Measurements from ENCODE around the gene KLK10.

The KLK10 gene

GRCh38 chr19:51025809-51026553 lies 6.5 kb upstream of the KLK10 start:
- no peak for DNase-seq

DNA sequence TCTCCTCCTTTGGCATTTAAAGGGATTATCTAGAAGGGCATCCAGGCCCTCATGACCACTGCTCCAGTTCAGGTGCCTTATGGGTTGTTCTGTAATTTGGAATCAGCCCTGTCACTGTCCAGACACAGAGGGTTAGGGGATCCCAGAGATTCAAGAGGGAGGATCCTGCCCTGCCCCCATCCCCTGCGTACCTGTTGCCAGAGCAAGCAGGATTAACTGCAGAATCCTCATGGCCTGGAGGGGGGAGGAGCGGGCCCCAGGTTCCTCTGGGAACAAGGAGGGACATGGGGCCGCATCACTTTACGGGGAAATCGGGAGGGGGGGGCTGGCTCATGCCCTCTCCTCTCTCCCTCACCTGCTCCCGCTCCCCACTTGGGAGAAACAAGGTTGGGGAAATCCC lies 5.9 kb upstream of the KLK10 start:
- DNase-seq: no peak

DNA sequence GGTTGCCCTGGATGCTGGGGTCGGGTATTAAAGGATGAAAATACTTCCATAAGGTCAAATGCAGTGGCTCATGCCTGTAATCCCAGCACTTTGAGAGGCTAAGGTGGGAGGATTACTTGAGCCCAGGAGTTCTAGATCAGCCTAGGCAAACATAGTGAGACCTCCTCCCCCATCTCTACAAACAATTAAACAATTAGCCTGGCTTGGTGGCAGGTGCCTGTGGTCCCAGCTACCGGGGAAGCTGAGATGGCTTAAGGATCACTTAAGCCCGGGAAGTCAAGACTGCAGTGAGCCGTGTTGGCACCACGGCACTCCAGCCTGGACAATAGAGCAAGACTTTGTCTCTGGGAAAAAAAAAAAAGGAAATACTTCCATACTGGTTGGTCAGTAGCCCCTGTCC lies 5.4 kb upstream of the KLK10 start:
- DNase-seq: no peak

GRCh38 chr19:51023946-51024345 lies 4.4 kb upstream of the KLK10 start:
- DNase-seq: no peak

DNA sequence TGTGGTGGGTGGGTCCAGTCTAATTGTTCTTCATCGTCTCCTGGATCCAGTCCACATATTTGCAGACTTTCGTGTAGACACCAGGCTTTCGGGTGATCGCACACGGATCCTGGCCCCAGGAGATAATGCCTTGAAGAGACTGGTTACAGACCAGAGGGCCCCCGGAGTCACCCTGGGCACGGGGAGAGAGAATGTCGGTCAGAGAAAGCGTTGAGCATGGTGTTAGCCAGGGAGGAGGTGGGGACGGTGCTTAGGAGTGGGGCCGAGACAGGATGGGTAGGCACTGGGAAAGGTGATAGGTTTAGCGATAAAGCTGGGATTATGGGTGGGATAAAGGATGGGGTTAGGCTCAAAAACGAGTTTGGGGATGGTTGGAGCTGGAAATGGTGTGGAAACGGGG lies 3.0 kb upstream of the KLK10 start:
- no peak for DNase-seq

- DNase-seq: no peak
Measured at GRCh38 chr19:51020988-51021651, 1.6 kb upstream of the KLK10 start.

GRCh38 chr19:51018745-51019543 lies 565 bp downstream of the KLK10 start:
- DNase-seq: no peak

DNA sequence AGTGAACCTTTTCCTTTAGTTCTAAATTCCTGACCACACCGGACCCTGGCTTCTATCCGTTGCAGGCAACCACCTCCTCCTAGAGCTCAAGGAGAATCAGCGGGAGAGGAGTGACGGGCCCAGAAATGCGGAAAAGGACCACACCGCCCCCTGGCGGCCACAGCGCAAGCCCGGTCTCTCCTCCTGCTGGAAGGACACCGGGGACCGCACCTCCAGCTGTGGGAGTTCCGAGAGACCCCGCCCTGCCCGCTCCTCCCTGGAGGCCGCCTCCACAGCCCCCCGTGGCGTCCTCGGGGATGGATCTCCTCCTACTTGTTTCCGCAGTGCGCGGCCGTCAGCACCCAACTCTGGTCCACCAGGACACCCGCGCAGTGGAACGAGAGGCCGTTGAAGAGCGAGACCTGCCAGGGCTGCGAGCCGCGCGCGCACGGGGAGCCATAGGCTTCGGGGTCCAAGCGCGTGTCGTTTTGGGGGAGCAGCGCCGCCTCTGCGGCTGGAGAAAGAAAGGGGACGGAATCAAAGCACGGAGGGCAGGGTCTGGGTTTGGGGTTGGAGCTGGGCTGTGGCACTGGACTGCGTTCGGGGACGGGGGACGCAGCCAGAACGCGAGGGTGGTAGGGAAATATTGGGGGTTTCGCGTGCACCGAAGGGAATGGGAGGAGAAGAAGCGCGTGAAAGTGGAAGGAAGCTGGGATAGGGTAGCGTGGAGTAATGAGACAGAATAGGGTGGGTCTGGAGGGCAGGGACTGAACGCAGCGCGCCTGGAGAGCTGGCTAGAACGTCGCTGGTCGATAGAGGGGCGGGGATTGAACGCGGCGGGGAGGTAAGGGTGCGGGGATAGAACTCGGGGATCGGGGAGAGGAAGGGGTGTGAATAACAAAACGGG lies 2.5 kb downstream of the KLK10 start:
- no peak for DNase-seq

DNA sequence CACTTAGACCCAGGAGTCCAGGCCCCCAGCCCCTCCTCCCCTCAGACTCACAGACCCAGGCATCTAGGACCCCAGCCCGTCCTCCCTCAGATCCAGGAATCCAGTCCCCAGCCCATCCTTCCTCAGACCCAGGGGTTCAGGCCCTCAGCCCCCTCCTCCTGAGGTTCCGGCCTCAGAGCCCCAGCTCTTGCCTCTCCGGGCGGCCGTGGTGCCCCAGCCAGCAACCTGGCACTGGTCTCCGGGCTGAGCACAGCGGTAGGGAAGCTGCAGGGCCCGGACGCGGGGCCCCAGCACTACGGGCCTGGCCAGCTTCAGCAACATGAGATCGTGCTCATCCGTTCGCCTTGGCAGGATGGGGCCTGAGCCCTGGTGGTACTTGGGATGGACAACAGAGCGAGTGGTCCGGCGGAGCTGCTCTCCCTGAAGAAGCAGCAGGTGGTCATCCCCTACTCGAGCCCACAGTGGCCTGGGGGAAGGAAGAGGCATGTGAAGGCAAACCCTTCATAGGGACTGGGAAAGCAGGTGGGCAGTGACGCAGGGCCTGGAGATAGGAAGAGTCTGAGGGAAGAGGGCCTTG lies 3.7 kb downstream of the KLK10 start:
- DNase-seq: no peak

GRCh38 chr19:51014242-51014641 lies 5.3 kb downstream of the KLK10 start:
- DNase-seq: no peak

DNA sequence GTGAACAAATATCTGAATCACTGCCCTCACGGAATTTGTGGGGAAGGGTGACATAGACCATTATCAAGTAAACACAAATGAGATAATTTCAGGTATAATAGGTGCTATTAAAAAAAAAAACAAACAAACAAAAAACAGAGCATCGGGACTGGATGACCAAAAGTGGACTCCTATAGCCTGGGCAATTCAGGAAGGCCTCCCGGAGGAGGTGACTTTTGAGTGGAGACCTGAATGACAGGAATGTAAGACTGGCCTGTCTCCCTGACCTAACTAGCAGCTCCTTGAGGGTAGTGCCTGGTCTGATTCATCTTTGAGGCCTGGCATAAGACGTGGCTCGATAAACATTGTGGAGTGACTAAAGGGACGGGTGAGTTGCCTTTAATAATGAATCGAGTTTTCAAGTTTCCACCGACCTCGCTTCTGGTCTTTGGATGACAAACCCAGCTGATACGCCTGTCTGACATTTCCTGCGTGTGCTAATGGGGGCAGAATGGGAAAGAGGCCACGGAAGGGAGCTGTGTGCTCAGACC lies 6.8 kb downstream of the KLK10 start:
- no peak for DNase-seq

DNA sequence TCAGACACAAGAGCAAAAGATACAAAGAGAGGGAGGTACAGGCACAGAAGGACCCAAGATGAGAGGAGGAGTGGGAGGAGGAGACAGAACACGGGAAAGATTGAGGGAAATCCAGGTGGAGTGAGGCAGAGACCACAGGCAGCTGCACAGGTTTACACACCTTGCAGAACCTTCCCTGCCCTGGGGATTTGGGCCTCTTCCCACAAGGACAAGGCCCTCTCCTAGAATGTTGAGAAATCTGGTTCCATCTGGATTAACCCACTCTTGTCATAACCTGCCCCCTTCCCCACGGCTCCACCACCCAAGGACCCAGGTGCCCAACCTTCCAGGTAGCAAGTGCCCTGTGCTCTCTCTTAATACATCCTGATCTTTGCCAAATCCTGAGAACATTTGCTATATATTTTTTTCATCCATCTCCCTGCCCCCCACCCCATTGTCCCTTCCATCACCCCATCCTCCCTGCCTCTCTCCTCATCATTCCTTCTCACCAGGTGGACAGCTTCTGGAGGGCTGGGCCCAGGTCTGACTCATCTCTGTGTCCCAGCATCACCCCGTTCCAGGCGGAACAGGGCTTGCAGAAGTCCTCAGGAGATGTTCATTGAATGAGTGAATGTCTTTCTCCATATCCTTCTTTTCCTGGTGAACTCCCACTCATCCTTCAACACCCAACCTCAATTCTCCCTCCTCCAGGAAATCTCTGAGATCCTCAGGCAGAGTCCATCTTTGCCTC lies 9.3 kb downstream of the KLK10 start:
- DNase-seq: no peak

GRCh38 chr19:51009061-51009891 lies 10.2 kb downstream of the KLK10 start:
- DNase-seq: no peak

GRCh38 chr19:51007488-51007887 lies 12.0 kb downstream of the KLK10 start:
- no peak for DNase-seq

- no peak for DNase-seq
Measured at GRCh38 chr19:51006406-51006805, 13.1 kb downstream of the KLK10 start.

- no peak for DNase-seq
Measured at GRCh38 chr19:51005248-51005647, 14.3 kb downstream of the KLK10 start.

GRCh38 chr19:51003316-51003715 lies 16.2 kb downstream of the KLK10 start:
- no peak for DNase-seq

DNA sequence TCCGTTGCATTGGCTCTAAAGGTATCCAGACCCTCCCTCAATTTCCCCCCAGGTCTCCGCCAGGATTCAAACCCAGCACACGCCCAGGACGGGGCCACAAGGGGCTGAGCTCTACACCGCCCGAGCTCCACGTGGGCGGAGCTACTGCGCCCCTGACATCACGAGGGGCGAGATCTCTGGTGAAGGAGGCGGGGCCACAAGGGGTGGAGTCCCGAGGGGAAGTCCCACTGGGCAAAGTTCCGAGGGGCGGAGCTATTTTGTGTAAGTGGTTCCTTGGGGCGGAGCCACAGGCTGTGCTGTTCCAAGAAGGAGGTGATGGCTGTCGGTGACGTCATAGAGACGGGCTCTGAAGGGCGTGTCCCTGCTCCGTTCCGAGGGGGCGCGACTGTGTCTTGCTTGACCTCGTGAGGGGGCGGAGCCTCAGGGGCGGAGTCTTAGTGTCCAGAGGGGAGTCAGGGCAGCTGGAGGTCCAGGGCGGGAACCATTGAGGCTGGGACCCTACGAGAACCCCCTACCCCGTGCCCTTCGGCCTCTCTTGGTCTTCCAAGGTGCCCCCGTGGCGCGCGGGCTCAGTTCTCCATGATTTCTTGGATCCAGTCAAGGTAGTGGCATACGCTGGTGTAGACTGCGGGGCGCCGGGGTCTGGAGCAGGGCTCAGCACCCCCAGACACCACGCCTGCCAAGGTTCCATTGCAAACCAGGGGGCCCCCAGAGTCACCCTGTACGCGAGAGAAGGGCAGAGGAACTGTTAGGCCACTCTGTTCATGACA lies 16.8 kb downstream of the KLK10 start:
- no peak for DNase-seq

DNA sequence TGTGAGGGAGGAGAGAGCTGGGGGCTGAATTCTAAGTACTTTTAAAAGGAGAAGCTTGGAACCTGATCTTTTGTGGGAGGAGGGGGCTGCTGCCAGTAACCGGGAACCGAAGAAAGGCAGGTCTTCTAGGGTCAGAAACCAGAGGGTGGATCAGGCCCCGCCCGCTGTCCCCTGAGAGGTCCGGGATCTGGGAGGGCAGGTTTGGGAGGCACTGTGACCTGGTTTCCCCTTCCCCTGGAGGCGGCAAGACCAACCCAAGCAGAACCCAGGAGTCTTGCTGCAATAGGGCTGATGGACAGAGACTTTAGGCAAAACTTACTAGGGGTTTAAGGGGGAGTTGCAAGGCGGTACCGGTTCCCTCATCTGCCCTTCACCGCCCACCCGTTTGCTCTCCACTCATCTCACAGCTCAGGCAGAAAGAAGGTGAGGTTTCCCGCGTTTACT lies 17.4 kb downstream of the KLK10 start:
- DNase-seq: no peak

- DNase-seq: no peak
Measured at GRCh38 chr19:51001515-51001914, 18.0 kb downstream of the KLK10 start, which contains the start of gene KLK8. Gene KLK8 (minus strand): TSS chr19:51001604. CDS start chr19:51001167, 437 bp downstream.

All from NCI-H524 treated with DMSO at 0.1 percent for 48 hours (cell line).